PC-9 (cell line): Measurements from ENCODE around the gene OAF.

Experiments used
- CTCF ChIP-seq: fragments of 200-600 bp; sonication (generic); conservative IDR thresholded peaks from 2 replicates; pipeline ENCODE4 v1.6.1; 2017; ENCODE audit warnings: mixed run types, antibody characterized with exemption, mild to moderate bottlenecking, moderate library complexity
- EZH2 ChIP-seq: fragments of 200-600 bp; sonication (generic); IDR thresholded peaks from 2 replicates; pipeline ENCODE4 v1.8.0; 2017; ENCODE audit warnings: antibody characterized with exemption, low read depth

DNA sequence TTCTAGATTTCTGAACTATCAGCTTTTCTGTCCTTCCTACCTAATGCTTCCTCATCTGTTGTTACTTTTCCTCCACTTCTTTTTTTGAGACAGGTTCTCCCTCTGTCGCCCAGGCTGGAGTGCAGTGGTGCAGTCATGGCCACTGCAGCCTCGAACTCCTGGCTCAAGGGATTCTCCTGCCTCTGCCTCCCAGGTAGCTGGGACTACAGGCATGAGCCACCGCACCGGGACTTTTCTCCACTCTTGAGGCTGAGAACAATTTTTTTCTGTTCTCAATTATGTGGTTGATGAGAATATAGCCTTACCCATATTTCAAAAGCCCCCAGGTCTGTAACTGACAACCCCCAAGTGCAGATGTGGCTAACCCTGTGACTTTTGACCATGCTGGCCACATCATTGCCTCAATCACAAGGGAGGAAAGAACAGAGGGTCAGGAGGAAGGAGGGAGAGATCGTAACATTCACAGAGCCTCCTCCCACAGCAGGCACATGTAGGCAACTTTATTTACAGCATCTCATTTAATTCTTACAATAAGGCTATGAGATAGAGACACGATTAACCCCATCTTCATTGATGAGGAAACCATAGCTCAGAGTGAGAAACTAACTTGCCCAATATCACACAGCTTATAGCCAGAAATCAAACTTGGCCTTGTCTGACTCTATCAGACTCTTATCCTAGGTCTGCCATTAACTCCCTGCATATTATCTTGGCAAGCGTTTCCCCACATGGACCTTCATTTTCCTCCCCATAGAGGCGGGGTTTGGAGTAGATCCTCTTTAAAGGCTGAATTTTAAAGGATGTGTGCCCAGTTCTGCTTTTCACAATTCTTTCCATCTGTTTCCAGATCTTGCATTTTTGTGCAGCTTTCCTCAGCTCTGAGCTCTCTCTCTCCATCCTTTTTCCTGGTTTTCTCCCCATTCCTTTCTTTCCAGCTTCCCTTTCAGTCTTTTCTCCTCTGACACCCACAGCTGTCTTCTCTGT, 38.7 kb downstream of the OAF start:
- TF ChIP-seq CTCF (no peak), EZH2 (no peak)
